Measurements from ENCODE around the gene CDC42BPG.
"Not testable (repeated sequence)": the region's sequence is repeated elsewhere in the genome, so short reads cannot be mapped to it uniquely, and the experiment has no call there.

The CDC42BPG gene

GRCh38 chr11:64851831-64852351 is 7.4 kb upstream of the CDC42BPG start:
- no peak for DNase-seq (ENCODE audit: low read depth in 2 of 2)

GRCh38 chr11:64850979-64851567 is 6.6 kb upstream of the CDC42BPG start:
- DNase-seq (ENCODE audit: low read depth in 2 of 2), result no peak

GRCh38 chr11:64849598-64850356 is 5.3 kb upstream of the CDC42BPG start:
- no peak for DNase-seq (ENCODE audit: low read depth in 2 of 2)

- no peak for DNase-seq (ENCODE audit: low read depth in 2 of 2)
Measured at GRCh38 chr11:64848826-64849597, 4.6 kb upstream of the CDC42BPG start.

GRCh38 chr11:64848214-64848825 is 3.9 kb upstream of the CDC42BPG start:
- no peak for DNase-seq (ENCODE audit: low read depth in 2 of 2)

GRCh38 chr11:64846998-64847666 is 2.7 kb upstream of the CDC42BPG start:
- DNase-seq (ENCODE audit: low read depth in 2 of 2), result peak; percentile 79 to 88

GRCh38 chr11:64845776-64846129 is 1.3 kb upstream of the CDC42BPG start:
- not testable (repeated sequence) for DNase-seq (ENCODE audit: low read depth in 2 of 2)

- DNase-seq (ENCODE audit: low read depth in 2 of 2), result no peak
Measured at GRCh38 chr11:64845129-64845775, 799 bp upstream of the CDC42BPG start.

GRCh38 chr11:64843686-64844329 is 645 bp downstream of the CDC42BPG start:
- DNase-seq (ENCODE audit: low read depth in 2 of 2), result no peak

- DNase-seq (ENCODE audit: low read depth in 2 of 2), result no peak
Measured at GRCh38 chr11:64842851-64843685, 1.4 kb downstream of the CDC42BPG start.

- no peak for DNase-seq (ENCODE audit: low read depth in 2 of 2)
Measured at GRCh38 chr11:64842366-64842759, 2.1 kb downstream of the CDC42BPG start.

GRCh38 chr11:64841592-64842365 is 2.7 kb downstream of the CDC42BPG start:
- no peak for DNase-seq (ENCODE audit: low read depth in 2 of 2)

- DNase-seq (ENCODE audit: low read depth in 2 of 2), result no peak
Measured at GRCh38 chr11:64839887-64840782, 4.3 kb downstream of the CDC42BPG start.

GRCh38 chr11:64839335-64839734 is 5.1 kb downstream of the CDC42BPG start:
- no peak for DNase-seq (ENCODE audit: low read depth in 2 of 2)

- no peak for DNase-seq (ENCODE audit: low read depth in 2 of 2)
Measured at GRCh38 chr11:64838600-64839334, 5.7 kb downstream of the CDC42BPG start.

GRCh38 chr11:64837887-64838351 is 6.5 kb downstream of the CDC42BPG start:
- DNase-seq (ENCODE audit: low read depth in 2 of 2), result no peak
